T47D (cell line): ENCODE results near the gene EDN2.

Experiments used
- DNase-seq, 2 experiments: peaks; one replicate each; pipeline versions ENCODE4 v3.0.0 to v3.0.0-alpha.2; 2011 to 2012; ENCODE audit warnings: low read depth in 1 of 2, low spot score in 1 of 2
- JUND ChIP-seq: IDR thresholded peaks from 2 replicates; pipeline ENCODE4 v1.6.1; 2012; ENCODE audit warnings: low read depth
- in situ Hi-C: cut with HindIII; loops from 2 replicates; pipeline ENCODE4 v1.10.0; 2016; ENCODE audit warnings: low sequenced_read_pairs, low pct_unique_long_range_greater_than_20kb

Gene EDN2

GRCh38 chr1:41482001-41482765, 2.3 kb downstream of the EDN2 start:
- in situ Hi-C loops = no loop called here
- no peak for TF ChIP-seq JUND
- DNase-seq = peak in 1 of 2 experiments; percentile 65

- TF ChIP-seq JUND = no peak
- in situ Hi-C loops = no loop called here
- DNase-seq = no peak
Observed at GRCh38 chr1:41481109-41481775, 3.2 kb downstream of the EDN2 start.

- DNase-seq = no peak
- no peak for TF ChIP-seq JUND
- in situ Hi-C loops = no loop called here
Observed at GRCh38 chr1:41480204-41481108, 4.0 kb downstream of the EDN2 start.

- no peak for TF ChIP-seq JUND
- in situ Hi-C loops = no loop called here
- no peak for DNase-seq
Observed at GRCh38 chr1:41479808-41480160, 4.7 kb downstream of the EDN2 start.

DNA sequence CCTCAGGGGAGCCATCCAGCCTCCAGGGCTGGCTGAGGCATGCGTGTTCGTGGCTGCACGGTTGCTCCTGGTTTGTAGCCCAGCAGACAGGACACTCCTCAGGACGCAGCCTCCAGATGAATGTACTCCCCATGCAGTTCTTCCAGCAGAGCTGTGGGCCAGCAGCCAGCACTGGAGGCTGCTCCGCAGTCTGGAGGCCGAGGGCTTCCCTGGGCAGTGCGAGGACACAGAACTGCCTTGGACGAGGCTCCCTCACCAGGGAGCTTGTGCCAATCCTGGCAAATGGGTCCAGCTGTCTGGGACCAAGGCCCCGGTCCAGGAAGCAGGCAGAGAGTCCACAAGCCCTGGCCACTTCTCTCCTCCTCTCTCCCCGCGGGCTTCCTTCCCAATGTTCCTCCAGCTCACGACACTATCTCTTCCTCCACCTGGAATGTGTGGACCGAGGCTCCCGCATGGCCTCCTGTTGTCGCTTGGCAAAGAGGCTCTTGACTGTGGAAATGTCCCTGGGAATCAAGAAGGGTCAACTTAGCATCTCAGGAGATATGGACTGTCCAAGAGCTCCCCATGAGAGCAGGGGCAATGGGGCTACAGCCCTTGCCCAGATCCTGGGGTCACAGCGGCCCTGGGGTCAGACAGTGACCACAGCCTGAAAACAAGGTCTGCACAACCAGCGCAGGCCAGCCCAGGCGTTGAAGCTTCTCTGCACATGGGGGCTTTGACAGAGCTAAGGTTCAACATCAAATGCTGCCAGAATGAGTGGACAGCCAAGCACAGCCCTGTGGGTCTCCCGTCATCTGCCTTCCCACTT, 5.3 kb downstream of the EDN2 start:
- DNase-seq = no peak

DNA sequence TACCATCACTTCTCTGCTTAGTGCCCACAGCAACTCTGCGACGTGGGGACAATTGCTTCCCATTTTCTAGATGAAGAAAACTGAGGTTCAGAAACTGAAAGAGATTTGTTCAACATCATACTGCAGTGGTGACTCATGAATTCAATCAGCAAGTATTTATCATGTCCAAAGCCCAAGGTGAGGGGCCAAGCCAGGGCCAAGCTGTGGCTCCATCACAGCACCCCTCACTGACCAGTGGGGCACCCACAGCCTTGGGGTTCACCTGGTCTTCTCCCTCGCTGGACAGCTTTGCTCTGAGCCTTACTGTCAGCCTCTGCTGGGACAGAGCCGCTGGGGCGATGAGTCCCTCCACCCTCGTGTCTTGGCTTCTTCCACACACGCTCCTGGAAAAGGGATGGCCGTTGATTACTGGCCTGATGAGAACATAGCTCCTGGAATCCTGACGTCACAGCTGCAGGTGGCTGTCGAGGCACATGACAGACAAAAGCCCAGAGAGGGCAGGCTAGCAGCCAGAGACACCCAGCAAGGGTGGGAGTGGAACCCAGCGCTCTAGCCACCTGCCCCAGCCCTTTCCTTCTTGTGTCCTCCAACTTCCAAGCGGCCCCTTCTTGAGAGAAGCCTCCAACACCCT, 6.2 kb downstream of the EDN2 start:
- no peak for TF ChIP-seq JUND
- no peak for DNase-seq
- in situ Hi-C loops = no loop called here

More for the DNA sequence above, 5.3 kb downstream of the EDN2 start:
- in situ Hi-C loops = no loop called here
- no peak for TF ChIP-seq JUND

GRCh38 chr1:41476807-41477361, 7.6 kb downstream of the EDN2 start:
- in situ Hi-C loops = no loop called here
- TF ChIP-seq JUND = no peak
- DNase-seq = no peak

- no peak for DNase-seq
- no peak for TF ChIP-seq JUND
- in situ Hi-C loops = no loop called here
Observed at GRCh38 chr1:41475859-41476567, 8.5 kb downstream of the EDN2 start.

- in situ Hi-C loops = no loop called here
- TF ChIP-seq JUND = no peak
- no peak for DNase-seq
Observed at GRCh38 chr1:41475346-41475745, 9.1 kb downstream of the EDN2 start.

- DNase-seq = no peak
- TF ChIP-seq JUND = no peak
- in situ Hi-C loops = no loop called here
Observed at GRCh38 chr1:41474490-41475271, 9.8 kb downstream of the EDN2 start.
